ENCODE results near the gene FNDC3B.

- TF ChIP-seq POLR2A (IDR thresholded peaks at IDR 0.05; ENCODE audit: low read depth, low read length) (no peak), POLR2AphosphoS5 (IDR thresholded peaks at IDR 0.05; ENCODE audit: insufficient read depth, low read depth, low read length) (no peak), CTCF (IDR thresholded peaks at IDR 0.05; ENCODE audit: extremely low read depth in 1 of 2, insufficient read depth in 1 of 2, low read depth in 1 of 2, low read length in 2 of 2) (no peak), EZH2 (IDR thresholded peaks at IDR 0.05; ENCODE audit: borderline replicate concordance, low read depth, low read length, severe bottlenecking) (no peak), JUN (IDR thresholded peaks at IDR 0.05; ENCODE audit: borderline replicate concordance, insufficient read depth, insufficient read length, low read depth) (no peak), GATA2 (IDR thresholded peaks at IDR 0.05; ENCODE audit: insufficient read depth, insufficient read length, low read depth, low read length) (no peak)
Measured at GRCh38 chr3:172051957-172052354, 12.6 kb downstream of the FNDC3B start.
